K562 (cell line): ENCODE data around the gene C17orf50. TPM values are rescaled to one million over a fixed set of nuclear protein-coding genes. Genes with fewer than 3 reads are reported as not detected.

ENCODE experiments used
- ARID3A ChIP-seq: IDR thresholded peaks from 2 replicates; pipeline ENCODE4 v1.6.1; 2012; ENCODE audit warnings: low read depth, low read length, improper control_type of control experiment, borderline replicate concordance
- KLF16 ChIP-seq: IDR thresholded peaks from 2 replicates; pipeline ENCODE4 v1.6.1; 2016; ENCODE audit warnings: antibody characterized with exemption
- KLF6 ChIP-seq: fragments of 250-450 bp; sonication (Bioruptor Pico); IDR thresholded peaks from 2 replicates; pipeline ENCODE4 v1.4.0; 2020; ENCODE audit warnings: mild to moderate bottlenecking, moderate library complexity, borderline replicate concordance
- NFE2L1 ChIP-seq: fragments of 450-650 bp; IDR thresholded peaks from 2 replicates; pipeline ENCODE4 v1.6.1; 2016; ENCODE audit warnings: missing genetic modification characterization, low read depth, mild to moderate bottlenecking, missing compliant biosample characterization, moderate library complexity, borderline replicate concordance
- PHB ChIP-seq: fragments of 250-450 bp; sonication (Bioruptor Pico); IDR thresholded peaks from 2 replicates; pipeline ENCODE4 v1.5.0; 2021
- THAP12 ChIP-seq: fragments of 250-450 bp; sonication (Bioruptor Pico); IDR thresholded peaks from 2 replicates; pipeline ENCODE4 v1.9.0; 2021; ENCODE audit warnings: mild to moderate bottlenecking, inconsistent platforms
- ZBTB49 ChIP-seq: sonication (generic); formaldehyde crosslinking; IDR thresholded peaks from 2 replicates; pipeline ENCODE4 v1.8.0; 2022; ENCODE audit warnings: missing genetic modification reagents, mild to moderate bottlenecking, borderline replicate concordance
- ZFPM2 ChIP-seq: fragments of 250-450 bp; sonication (Bioruptor Pico); IDR thresholded peaks from 2 replicates; pipeline ENCODE4 v1.5.1; 2022; ENCODE audit warnings: mild to moderate bottlenecking
- polyA plus RNA-seq, 8 experiments: library from polyadenylated mRNA; depleted of rRNA in 4 of 8; stranded (reverse) in 5 of 8; unstranded in 3 of 8; fragments of >200 nt; fragmentation: Nextera tagmentation in 2 of 8; fragmentation: Illumina TruSeq in 1 of 8; extraction: Ambion mirVana in 2 of 8; extraction: Trizol in 1 of 8; gene quantifications; 2 replicates each; pipeline versions ENCODE4 v1.2.1 to v1.2.3, GENCODE V29; 2011 to 2014; ENCODE audit warnings: inconsistent platforms in 1 of 8, missing spikeins in 1 of 8
- total RNA-seq, 7 experiments: library from RNA; depleted of rRNA in 6 of 7; stranded (reverse); fragments of >200 nt in 6 of 7; fragmentation: Illumina TruSeq in 2 of 7; extraction: Trizol in 2 of 7; gene quantifications; 2 replicates each; pipeline versions ENCODE4 v1.2.1 to v1.2.3, GENCODE V29; 2011 to 2021; ENCODE audit warnings: low replicate concordance in 1 of 7
- TF ChIP-seq, protein P1 (sequence below): sonication (generic); formaldehyde crosslinking; IDR thresholded peaks from 2 replicates; pipeline ENCODE4 v1.4.0; 2020; ENCODE audit warnings: mild to moderate bottlenecking, missing genetic modification reagents
- TF ChIP-seq, protein P2 (sequence below): sonication (generic); formaldehyde crosslinking; IDR thresholded peaks from 2 replicates; pipeline ENCODE4 v1.8.0; 2023; ENCODE audit warnings: missing genetic modification reagents, mild to moderate bottlenecking, borderline replicate concordance

The C17orf50 gene
- total and polyA plus RNA-seq, 9 of the 15 experiments (the other 6 are each of a cell fraction or from before 2014, with no cell fraction given): not detected

DNA sequence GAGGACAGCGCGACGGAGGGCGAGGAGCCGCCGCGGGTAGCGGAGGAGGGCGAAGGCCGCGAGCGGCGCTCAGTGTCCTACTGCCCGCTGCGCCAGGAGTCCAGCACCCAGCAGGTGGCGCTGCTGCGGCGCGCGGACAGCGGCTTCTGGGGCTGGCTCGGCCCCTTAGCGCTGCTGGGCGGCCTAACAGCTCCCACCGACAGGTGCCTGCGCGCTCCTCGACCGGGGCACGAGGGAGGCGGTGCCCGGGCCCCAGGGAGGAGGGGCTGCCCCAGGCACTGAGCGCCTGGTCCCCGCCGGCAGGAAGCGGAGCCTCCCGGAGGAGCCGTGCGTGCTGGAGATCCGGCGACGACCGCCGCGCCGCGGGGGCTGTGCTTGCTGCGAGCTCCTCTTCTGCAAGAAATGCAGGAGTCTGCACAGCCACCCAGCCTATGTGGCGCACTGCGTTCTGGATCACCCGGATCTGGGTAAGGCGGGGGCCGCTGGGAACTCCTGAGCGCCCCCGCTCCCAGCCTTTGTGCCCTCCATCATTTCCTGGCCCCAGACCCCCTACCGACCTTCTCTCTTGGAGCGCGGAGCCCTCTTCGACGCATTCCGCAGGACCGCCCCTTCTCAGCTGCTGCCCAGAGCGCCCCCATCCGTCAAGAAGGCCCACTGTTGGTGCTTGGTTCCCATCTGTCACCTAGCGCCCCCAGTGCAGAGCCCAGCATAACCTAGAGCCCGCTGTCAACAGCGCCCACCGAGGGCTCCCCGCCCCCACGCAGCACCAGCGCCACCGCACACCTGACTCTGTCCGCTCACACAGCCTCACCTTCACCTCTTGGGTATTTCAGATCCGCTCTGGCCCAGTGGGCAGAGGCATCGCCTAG is 3.7 kb downstream of the C17orf50 start (continued):
- TF ChIP-seq ZBTB49 (CRISPR knock-in tag): no peak
- TF ChIP-seq KLF16: peak; percentile 36; the same call in 1 of the 2 replicates
- TF ChIP-seq NFE2L1: no peak
- TF ChIP-seq THAP12: peak; percentile 55; the same call in 1 of the 2 replicates
- no peak for TF ChIP-seq ARID3A
- no peak for TF ChIP-seq PHB (CRISPR knock-in tag)
- no peak for TF ChIP-seq KLF6
- TF ChIP-seq, protein P1, sequence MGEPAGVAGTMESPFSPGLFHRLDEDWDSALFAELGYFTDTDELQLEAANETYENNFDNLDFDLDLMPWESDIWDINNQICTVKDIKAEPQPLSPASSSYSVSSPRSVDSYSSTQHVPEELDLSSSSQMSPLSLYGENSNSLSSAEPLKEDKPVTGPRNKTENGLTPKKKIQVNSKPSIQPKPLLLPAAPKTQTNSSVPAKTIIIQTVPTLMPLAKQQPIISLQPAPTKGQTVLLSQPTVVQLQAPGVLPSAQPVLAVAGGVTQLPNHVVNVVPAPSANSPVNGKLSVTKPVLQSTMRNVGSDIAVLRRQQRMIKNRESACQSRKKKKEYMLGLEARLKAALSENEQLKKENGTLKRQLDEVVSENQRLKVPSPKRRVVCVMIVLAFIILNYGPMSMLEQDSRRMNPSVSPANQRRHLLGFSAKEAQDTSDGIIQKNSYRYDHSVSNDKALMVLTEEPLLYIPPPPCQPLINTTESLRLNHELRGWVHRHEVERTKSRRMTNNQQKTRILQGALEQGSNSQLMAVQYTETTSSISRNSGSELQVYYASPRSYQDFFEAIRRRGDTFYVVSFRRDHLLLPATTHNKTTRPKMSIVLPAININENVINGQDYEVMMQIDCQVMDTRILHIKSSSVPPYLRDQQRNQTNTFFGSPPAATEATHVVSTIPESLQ (CRISPR knock-in tag): no peak
- TF ChIP-seq ZFPM2 (CRISPR knock-in tag): no peak
- TF ChIP-seq, protein P2, sequence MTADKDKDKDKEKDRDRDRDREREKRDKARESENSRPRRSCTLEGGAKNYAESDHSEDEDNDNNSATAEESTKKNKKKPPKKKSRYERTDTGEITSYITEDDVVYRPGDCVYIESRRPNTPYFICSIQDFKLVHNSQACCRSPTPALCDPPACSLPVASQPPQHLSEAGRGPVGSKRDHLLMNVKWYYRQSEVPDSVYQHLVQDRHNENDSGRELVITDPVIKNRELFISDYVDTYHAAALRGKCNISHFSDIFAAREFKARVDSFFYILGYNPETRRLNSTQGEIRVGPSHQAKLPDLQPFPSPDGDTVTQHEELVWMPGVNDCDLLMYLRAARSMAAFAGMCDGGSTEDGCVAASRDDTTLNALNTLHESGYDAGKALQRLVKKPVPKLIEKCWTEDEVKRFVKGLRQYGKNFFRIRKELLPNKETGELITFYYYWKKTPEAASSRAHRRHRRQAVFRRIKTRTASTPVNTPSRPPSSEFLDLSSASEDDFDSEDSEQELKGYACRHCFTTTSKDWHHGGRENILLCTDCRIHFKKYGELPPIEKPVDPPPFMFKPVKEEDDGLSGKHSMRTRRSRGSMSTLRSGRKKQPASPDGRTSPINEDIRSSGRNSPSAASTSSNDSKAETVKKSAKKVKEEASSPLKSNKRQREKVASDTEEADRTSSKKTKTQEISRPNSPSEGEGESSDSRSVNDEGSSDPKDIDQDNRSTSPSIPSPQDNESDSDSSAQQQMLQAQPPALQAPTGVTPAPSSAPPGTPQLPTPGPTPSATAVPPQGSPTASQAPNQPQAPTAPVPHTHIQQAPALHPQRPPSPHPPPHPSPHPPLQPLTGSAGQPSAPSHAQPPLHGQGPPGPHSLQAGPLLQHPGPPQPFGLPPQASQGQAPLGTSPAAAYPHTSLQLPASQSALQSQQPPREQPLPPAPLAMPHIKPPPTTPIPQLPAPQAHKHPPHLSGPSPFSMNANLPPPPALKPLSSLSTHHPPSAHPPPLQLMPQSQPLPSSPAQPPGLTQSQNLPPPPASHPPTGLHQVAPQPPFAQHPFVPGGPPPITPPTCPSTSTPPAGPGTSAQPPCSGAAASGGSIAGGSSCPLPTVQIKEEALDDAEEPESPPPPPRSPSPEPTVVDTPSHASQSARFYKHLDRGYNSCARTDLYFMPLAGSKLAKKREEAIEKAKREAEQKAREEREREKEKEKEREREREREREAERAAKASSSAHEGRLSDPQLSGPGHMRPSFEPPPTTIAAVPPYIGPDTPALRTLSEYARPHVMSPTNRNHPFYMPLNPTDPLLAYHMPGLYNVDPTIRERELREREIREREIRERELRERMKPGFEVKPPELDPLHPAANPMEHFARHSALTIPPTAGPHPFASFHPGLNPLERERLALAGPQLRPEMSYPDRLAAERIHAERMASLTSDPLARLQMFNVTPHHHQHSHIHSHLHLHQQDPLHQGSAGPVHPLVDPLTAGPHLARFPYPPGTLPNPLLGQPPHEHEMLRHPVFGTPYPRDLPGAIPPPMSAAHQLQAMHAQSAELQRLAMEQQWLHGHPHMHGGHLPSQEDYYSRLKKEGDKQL: no peak
